WTC11 (cell line): ENCODE data around the gene LSM4.

Experiments
- CREB1 ChIP-seq: sonication (generic); formaldehyde crosslinking; IDR thresholded peaks from 2 replicates; pipeline ENCODE4 v1.8.0; 2023; ENCODE audit warnings: mild to moderate bottlenecking, missing genetic modification reagents
- FOXP1 ChIP-seq: sonication (generic); formaldehyde crosslinking; IDR thresholded peaks from 2 replicates; pipeline ENCODE4 v1.8.0; 2022; ENCODE audit warnings: missing genetic modification reagents, mild to moderate bottlenecking, moderate library complexity, borderline replicate concordance
- IRF2 ChIP-seq: sonication (generic); formaldehyde crosslinking; IDR thresholded peaks from 2 replicates; pipeline ENCODE4 v1.8.0; 2022; ENCODE audit warnings: low read depth, missing genetic modification reagents, borderline replicate concordance
- MYBL2 ChIP-seq: sonication (generic); formaldehyde crosslinking; IDR thresholded peaks from 2 replicates; pipeline ENCODE4 v1.8.1; 2023; ENCODE audit warnings: mild to moderate bottlenecking, moderate library complexity, missing genetic modification reagents
- PRDM15 ChIP-seq: sonication (generic); formaldehyde crosslinking; IDR thresholded peaks from 2 replicates; pipeline ENCODE4 v1.8.0; 2022; ENCODE audit warnings: missing genetic modification reagents
- ZNF138 ChIP-seq: sonication (generic); formaldehyde crosslinking; conservative IDR thresholded peaks from 2 replicates; pipeline ENCODE4 v1.8.1; 2022; ENCODE audit warnings: mild to moderate bottlenecking, moderate library complexity, missing genetic modification reagents
- ZNF416 ChIP-seq: fragments of 250-450 bp; sonication (Bioruptor Pico); IDR thresholded peaks from 2 replicates; pipeline ENCODE4 v1.9.0; 2021; ENCODE audit warnings: mild to moderate bottlenecking, inconsistent platforms
- TF ChIP-seq, protein P1 (sequence below): sonication (generic); formaldehyde crosslinking; IDR thresholded peaks from 2 replicates; pipeline ENCODE4 v1.8.1; 2023; ENCODE audit warnings: mild to moderate bottlenecking, missing genetic modification reagents, moderate library complexity
- TF ChIP-seq, protein P2 (sequence below): fragments of 200-600 bp; IDR thresholded peaks from 2 replicates; pipeline ENCODE4 v1.8.0; 2022; ENCODE audit warnings: antibody characterized with exemption
- TF ChIP-seq, protein P3 (sequence below): sonication (generic); formaldehyde crosslinking; IDR thresholded peaks from 2 replicates; pipeline ENCODE4 v1.8.0; 2023; ENCODE audit warnings: missing genetic modification reagents, mild to moderate bottlenecking, borderline replicate concordance
- TF ChIP-seq, protein P4 (sequence below): sonication (generic); formaldehyde crosslinking; IDR thresholded peaks from 2 replicates; pipeline ENCODE4 v1.8.1; 2022; ENCODE audit warnings: low read depth, mild to moderate bottlenecking, moderate library complexity, missing genetic modification reagents, borderline replicate concordance

- TF ChIP-seq, protein P1, sequence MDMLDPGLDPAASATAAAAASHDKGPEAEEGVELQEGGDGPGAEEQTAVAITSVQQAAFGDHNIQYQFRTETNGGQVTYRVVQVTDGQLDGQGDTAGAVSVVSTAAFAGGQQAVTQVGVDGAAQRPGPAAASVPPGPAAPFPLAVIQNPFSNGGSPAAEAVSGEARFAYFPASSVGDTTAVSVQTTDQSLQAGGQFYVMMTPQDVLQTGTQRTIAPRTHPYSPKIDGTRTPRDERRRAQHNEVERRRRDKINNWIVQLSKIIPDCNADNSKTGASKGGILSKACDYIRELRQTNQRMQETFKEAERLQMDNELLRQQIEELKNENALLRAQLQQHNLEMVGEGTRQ (CRISPR knock-in tag) = no peak
- TF ChIP-seq IRF2 (no peak), FOXP1 (CRISPR knock-in tag) (no peak), CREB1 (no peak), PRDM15 (CRISPR knock-in tag) (no peak), ZNF416 (CRISPR knock-in tag) (no peak), ZNF138 (CRISPR knock-in tag) (no peak), MYBL2 (no peak)
- TF ChIP-seq, protein P2, sequence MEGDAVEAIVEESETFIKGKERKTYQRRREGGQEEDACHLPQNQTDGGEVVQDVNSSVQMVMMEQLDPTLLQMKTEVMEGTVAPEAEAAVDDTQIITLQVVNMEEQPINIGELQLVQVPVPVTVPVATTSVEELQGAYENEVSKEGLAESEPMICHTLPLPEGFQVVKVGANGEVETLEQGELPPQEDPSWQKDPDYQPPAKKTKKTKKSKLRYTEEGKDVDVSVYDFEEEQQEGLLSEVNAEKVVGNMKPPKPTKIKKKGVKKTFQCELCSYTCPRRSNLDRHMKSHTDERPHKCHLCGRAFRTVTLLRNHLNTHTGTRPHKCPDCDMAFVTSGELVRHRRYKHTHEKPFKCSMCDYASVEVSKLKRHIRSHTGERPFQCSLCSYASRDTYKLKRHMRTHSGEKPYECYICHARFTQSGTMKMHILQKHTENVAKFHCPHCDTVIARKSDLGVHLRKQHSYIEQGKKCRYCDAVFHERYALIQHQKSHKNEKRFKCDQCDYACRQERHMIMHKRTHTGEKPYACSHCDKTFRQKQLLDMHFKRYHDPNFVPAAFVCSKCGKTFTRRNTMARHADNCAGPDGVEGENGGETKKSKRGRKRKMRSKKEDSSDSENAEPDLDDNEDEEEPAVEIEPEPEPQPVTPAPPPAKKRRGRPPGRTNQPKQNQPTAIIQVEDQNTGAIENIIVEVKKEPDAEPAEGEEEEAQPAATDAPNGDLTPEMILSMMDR = no peak
- TF ChIP-seq, protein P3, sequence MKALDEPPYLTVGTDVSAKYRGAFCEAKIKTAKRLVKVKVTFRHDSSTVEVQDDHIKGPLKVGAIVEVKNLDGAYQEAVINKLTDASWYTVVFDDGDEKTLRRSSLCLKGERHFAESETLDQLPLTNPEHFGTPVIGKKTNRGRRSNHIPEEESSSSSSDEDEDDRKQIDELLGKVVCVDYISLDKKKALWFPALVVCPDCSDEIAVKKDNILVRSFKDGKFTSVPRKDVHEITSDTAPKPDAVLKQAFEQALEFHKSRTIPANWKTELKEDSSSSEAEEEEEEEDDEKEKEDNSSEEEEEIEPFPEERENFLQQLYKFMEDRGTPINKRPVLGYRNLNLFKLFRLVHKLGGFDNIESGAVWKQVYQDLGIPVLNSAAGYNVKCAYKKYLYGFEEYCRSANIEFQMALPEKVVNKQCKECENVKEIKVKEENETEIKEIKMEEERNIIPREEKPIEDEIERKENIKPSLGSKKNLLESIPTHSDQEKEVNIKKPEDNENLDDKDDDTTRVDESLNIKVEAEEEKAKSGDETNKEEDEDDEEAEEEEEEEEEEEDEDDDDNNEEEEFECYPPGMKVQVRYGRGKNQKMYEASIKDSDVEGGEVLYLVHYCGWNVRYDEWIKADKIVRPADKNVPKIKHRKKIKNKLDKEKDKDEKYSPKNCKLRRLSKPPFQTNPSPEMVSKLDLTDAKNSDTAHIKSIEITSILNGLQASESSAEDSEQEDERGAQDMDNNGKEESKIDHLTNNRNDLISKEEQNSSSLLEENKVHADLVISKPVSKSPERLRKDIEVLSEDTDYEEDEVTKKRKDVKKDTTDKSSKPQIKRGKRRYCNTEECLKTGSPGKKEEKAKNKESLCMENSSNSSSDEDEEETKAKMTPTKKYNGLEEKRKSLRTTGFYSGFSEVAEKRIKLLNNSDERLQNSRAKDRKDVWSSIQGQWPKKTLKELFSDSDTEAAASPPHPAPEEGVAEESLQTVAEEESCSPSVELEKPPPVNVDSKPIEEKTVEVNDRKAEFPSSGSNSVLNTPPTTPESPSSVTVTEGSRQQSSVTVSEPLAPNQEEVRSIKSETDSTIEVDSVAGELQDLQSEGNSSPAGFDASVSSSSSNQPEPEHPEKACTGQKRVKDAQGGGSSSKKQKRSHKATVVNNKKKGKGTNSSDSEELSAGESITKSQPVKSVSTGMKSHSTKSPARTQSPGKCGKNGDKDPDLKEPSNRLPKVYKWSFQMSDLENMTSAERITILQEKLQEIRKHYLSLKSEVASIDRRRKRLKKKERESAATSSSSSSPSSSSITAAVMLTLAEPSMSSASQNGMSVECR (CRISPR knock-in tag) = no peak
- TF ChIP-seq, protein P4, sequence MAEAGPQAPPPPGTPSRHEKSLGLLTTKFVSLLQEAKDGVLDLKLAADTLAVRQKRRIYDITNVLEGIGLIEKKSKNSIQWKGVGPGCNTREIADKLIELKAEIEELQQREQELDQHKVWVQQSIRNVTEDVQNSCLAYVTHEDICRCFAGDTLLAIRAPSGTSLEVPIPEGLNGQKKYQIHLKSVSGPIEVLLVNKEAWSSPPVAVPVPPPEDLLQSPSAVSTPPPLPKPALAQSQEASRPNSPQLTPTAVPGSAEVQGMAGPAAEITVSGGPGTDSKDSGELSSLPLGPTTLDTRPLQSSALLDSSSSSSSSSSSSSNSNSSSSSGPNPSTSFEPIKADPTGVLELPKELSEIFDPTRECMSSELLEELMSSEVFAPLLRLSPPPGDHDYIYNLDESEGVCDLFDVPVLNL (CRISPR knock-in tag) = no peak
Observed at GRCh38 chr19:18270326-18270725, 52.5 kb downstream of the LSM4 start.
